ENCODE measurements around the gene BABAM2.

The BABAM2 gene

GRCh38 chr2:28035816-28036215 is 145.3 kb downstream of the BABAM2 start:
- no peak for DNase-seq

GRCh38 chr2:28036307-28036706 is 145.8 kb downstream of the BABAM2 start:
- DNase-seq: no peak

GRCh38 chr2:28038722-28039121 is 148.2 kb downstream of the BABAM2 start:
- DNase-seq: no peak

- no peak for DNase-seq
These were observed 155.3 kb downstream of the BABAM2 start for GRCh38 chr2:28045676-28046351.

GRCh38 chr2:28046921-28047320 is 156.4 kb downstream of the BABAM2 start:
- no peak for DNase-seq

- DNase-seq: no peak
These were observed 157.2 kb downstream of the BABAM2 start for GRCh38 chr2:28047681-28048080.

GRCh38 chr2:28048341-28048740 is 157.8 kb downstream of the BABAM2 start:
- DNase-seq: no peak

- DNase-seq: no peak
These were observed 158.9 kb downstream of the BABAM2 start for GRCh38 chr2:28049416-28049815.

GRCh38 chr2:28049899-28050298 is 159.4 kb downstream of the BABAM2 start:
- no peak for DNase-seq

GRCh38 chr2:28052691-28053090 is 162.2 kb downstream of the BABAM2 start:
- DNase-seq: no peak

GRCh38 chr2:28053597-28053996 is 163.1 kb downstream of the BABAM2 start:
- DNase-seq: no peak

GRCh38 chr2:28054916-28055315 is 164.4 kb downstream of the BABAM2 start:
- no peak for DNase-seq

GRCh38 chr2:28055325-28055970 is 164.9 kb downstream of the BABAM2 start:
- no peak for DNase-seq

GRCh38 chr2:28058791-28059190 is 168.3 kb downstream of the BABAM2 start:
- DNase-seq: no peak

GRCh38 chr2:28062867-28063266 is 172.3 kb downstream of the BABAM2 start:
- DNase-seq: no peak

GRCh38 chr2:28063492-28063962 is 173.0 kb downstream of the BABAM2 start:
- no peak for DNase-seq

GRCh38 chr2:28067602-28068001 is 177.1 kb downstream of the BABAM2 start:
- no peak for DNase-seq

- DNase-seq: peak; percentile 3
These were observed 177.6 kb downstream of the BABAM2 start for GRCh38 chr2:28068088-28068487.

GRCh38 chr2:28068527-28068926 is 178.0 kb downstream of the BABAM2 start:
- DNase-seq: no peak

GRCh38 chr2:28071221-28071620 is 180.7 kb downstream of the BABAM2 start:
- DNase-seq: peak; percentile 40

GRCh38 chr2:28074137-28074536 is 183.6 kb downstream of the BABAM2 start:
- DNase-seq: peak; percentile 42

- DNase-seq: no peak
These were observed 190.4 kb downstream of the BABAM2 start for GRCh38 chr2:28080911-28081310.

- DNase-seq: no peak
These were observed 191.6 kb downstream of the BABAM2 start for GRCh38 chr2:28082131-28082530.

GRCh38 chr2:28083476-28083875 is 192.9 kb downstream of the BABAM2 start:
- no peak for DNase-seq

- no peak for DNase-seq
These were observed 194.0 kb downstream of the BABAM2 start for GRCh38 chr2:28084564-28084963.
